ENCODE results near the gene FAM163A. TPM values are rescaled to one million over a fixed set of nuclear protein-coding genes. Genes with fewer than 3 reads are reported as not detected.
"Not testable (repeated sequence)": the region's sequence is repeated elsewhere in the genome, so short reads cannot be mapped to it uniquely, and the experiment has no call there.

FAM163A gene
- total RNA-seq, 1 experiment from 2014 or later = not detected

DNA sequence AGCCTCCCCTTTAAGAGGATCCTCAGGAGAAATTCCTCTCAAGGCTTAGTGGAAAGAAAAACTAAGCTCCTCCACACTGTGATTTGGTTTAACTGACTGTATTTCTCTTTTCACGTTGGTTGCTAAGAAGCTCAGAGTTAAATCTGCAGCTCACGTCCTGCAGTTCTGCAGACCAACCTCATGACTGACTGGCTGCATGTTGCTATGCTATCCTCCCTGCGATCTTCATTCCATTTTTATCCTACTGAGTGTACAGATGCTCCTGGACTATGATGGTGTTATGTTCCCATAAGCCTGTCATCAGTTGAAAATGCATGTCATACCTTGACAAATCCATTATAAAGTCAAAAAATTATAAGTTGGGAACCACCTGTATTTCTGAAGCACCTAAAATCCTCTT lies 34.6 kb downstream of the FAM163A start:
- in situ Hi-C loops (cut with HindIII; ENCODE audit: low pct_unique_long_range_greater_than_20kb, low sequenced_read_pairs) = no loop called here

DNA sequence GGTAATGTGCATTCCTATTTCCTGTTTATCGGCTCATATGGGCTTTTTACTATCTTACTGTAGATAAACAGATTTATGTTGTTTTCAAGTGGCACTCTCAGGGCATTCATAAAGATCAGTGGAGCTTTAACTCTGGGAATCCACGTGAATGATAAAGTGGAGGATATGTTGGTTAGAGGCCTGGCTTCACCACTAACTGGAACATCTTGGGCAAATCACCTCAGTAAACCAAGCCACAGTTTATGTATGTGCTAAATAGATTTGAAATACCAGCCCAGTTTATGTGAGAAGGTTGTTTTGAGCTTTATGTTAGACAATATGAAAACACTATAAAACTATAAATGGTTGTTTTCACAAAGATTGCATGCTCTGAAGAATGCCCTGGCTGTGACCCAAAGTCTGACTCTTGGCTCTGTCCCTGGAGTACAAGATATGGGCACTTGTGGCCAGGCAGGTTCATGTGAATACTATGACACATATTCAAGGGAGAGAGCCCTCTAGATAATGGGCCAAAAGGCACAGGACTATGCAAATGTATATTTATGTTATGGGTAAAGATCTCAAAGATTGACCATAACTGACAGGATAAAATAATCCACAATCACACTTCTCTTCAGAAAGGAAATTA lies 36.7 kb downstream of the FAM163A start:
- in situ Hi-C loops (cut with HindIII; ENCODE audit: low pct_unique_long_range_greater_than_20kb, low sequenced_read_pairs) = no loop called here
- no peak for DNase-seq (ENCODE audit: low read depth, low spot score)

More for the DNA sequence above, 34.6 kb downstream of the FAM163A start:
- DNase-seq (ENCODE audit: low read depth, low spot score) = no peak

DNA sequence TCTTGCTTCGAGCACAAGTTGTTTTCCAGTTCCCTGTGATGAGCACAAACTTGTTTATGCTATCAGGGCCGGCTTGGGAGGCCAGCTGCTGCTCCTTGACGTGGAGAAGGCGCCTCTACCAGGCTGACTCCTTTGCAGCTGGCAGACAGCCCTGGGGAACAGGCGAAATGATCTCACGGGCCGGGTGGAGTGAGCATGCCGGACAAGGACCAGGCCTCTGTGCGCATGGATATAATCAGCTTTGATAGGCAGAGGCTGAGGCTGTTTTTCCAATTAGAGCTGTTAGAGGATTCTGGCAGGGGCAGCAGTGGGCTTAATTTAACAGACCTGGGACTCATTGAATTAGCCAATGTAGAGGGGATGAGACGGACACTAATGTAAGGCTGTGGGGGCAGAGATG lies 38.9 kb downstream of the FAM163A start:
- in situ Hi-C loops (cut with HindIII; ENCODE audit: low pct_unique_long_range_greater_than_20kb, low sequenced_read_pairs) = no loop called here
- DNase-seq (ENCODE audit: low read depth, low spot score) = no peak

- in situ Hi-C loops (cut with HindIII; ENCODE audit: low pct_unique_long_range_greater_than_20kb, low sequenced_read_pairs) = no loop called here
- peak; percentile 12 for DNase-seq (ENCODE audit: low read depth, low spot score)
Observed at GRCh38 chr1:179785031-179785431, 41.9 kb downstream of the FAM163A start.

DNA sequence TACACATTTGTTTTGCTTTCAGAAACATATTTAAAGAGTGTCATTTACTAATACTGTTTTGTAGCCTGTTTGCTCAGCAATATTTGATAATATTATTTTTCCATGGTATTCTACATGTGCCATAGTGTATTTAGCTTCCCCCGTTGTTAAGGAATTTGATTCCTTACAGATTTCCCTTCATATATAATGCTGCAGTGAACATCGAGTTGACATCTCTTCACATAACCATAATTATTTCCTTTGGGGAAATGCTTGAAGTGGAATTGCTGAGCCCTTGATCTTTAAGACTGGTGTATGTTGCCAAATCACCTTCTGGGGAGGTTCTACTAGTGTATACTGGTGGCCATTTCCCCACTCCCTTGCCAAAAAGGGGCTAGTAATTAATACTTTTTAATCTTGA lies 42.6 kb downstream of the FAM163A start:
- in situ Hi-C loops (cut with HindIII; ENCODE audit: low pct_unique_long_range_greater_than_20kb, low sequenced_read_pairs) = no loop called here
- no peak for DNase-seq (ENCODE audit: low read depth, low spot score)

- in situ Hi-C loops (cut with HindIII; ENCODE audit: low pct_unique_long_range_greater_than_20kb, low sequenced_read_pairs) = no loop called here
- DNase-seq (ENCODE audit: low read depth, low spot score) = no peak
Observed at GRCh38 chr1:179786815-179787685, 44.0 kb downstream of the FAM163A start.

GRCh38 chr1:179788259-179788658 lies 45.2 kb downstream of the FAM163A start:
- no peak for DNase-seq (ENCODE audit: low read depth, low spot score)
- in situ Hi-C loops (cut with HindIII; ENCODE audit: low pct_unique_long_range_greater_than_20kb, low sequenced_read_pairs) = no loop called here

DNA sequence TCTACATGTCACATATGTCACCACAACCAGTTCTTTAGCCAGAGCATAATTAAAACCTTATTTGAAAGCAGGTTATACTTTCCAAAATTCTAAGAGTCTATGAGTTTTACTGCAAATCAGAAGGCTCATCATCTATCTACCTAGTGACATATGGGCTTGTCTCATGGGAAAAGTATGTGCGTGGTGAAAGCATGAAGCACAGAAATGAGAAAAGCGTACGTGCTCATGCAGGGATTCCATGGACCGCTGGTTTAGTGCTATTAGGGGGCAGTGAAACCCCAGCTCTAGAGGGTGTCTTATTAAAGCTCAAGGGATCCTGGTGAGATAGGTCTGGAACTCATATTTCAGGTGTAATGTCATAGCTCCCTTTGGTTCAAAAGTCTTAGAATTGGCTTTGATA lies 50.2 kb downstream of the FAM163A start:
- in situ Hi-C loops (cut with HindIII; ENCODE audit: low pct_unique_long_range_greater_than_20kb, low sequenced_read_pairs) = no loop called here
- no peak for DNase-seq (ENCODE audit: low read depth, low spot score)

GRCh38 chr1:179794146-179794545 lies 51.1 kb downstream of the FAM163A start:
- in situ Hi-C loops (cut with HindIII; ENCODE audit: low pct_unique_long_range_greater_than_20kb, low sequenced_read_pairs) = no loop called here
- no peak for DNase-seq (ENCODE audit: low read depth, low spot score)

- in situ Hi-C loops (cut with HindIII; ENCODE audit: low pct_unique_long_range_greater_than_20kb, low sequenced_read_pairs) = no loop called here
- DNase-seq (ENCODE audit: low read depth, low spot score) = no peak
Observed at GRCh38 chr1:179794669-179795068, 51.6 kb downstream of the FAM163A start.

GRCh38 chr1:179798213-179798863 lies 55.2 kb downstream of the FAM163A start:
- in situ Hi-C loops (cut with HindIII; ENCODE audit: low pct_unique_long_range_greater_than_20kb, low sequenced_read_pairs) = no loop called here
- no peak for DNase-seq (ENCODE audit: low read depth, low spot score)

DNA sequence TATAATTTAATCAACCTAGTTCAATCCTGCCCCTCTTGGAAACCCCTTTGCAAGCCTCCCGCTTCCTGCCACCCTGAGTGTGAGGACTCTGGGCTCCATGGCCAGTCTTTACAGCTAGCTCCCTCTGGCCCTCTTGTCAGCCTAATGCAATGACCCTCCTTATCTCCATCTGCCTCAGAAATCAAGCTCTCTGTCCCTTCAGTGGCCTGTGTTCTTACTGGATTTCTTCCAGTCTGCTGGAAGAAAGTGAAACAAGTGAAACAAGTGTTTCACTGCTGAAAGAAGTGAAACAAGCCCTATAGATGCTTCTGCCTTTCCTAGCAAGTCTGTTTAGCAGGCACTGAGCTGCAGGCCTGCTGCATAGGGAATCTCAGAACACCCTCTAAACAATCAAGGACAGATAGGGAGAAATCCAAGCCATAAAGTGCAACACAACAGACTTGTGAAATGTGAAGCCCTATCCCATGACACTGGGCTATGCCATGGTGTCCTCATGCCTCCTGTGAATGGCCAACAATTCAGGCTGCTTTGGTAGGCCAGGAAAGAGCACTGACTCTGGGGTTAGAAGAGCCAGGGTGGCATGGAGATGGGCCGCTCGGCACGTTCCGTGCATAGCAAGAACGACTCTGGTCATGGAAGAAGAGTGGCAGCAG lies 55.9 kb downstream of the FAM163A start:
- in situ Hi-C loops (cut with HindIII; ENCODE audit: low pct_unique_long_range_greater_than_20kb, low sequenced_read_pairs) = no loop called here
- DNase-seq (ENCODE audit: low read depth, low spot score) = no peak

DNA sequence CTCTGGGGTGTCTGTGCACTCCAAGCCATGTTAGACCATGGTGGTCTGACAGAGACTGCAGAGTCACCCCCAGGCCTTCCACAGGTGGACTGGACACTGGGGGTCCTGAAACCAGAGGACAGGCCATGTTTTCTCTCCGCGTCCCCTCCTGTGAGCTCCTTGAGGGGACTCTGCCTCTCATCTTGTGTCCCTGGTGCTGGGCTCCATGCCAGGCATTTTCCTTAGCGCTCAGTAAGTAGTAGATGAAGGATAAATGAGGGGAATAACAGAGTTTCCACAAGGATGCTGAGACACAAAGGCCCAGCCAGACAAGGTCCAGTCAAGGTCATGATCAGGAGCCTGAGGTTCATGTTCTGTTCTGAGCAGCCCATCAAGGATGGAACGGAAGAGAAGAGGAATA lies 57.4 kb downstream of the FAM163A start:
- in situ Hi-C loops (cut with HindIII; ENCODE audit: low pct_unique_long_range_greater_than_20kb, low sequenced_read_pairs) = no loop called here

GRCh38 chr1:179803104-179803503 lies 60.0 kb downstream of the FAM163A start:
- no peak for DNase-seq (ENCODE audit: low read depth, low spot score)
- in situ Hi-C loops (cut with HindIII; ENCODE audit: low pct_unique_long_range_greater_than_20kb, low sequenced_read_pairs) = no loop called here

More for the DNA sequence above, 57.4 kb downstream of the FAM163A start:
- no peak for DNase-seq (ENCODE audit: low read depth, low spot score)

DNA sequence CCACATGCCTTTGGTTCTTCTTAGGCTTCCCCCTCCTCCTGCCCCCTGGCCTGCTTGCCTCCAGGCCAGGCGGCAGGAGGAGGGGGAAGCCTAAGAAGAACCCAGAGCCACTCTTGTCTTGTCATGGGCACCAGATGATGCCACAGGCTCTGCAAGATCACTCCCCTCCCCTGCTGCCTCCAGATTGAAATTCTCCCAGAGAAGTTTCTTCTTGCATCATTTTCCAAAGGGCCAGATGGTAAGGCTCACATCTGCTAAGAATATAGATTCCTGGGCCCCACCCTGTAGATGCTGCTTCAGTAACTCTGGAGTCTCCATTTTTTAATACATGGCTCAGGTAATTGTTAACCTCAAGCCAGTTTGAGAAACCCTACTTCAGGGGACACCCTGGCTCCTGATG lies 60.8 kb downstream of the FAM163A start:
- in situ Hi-C loops (cut with HindIII; ENCODE audit: low pct_unique_long_range_greater_than_20kb, low sequenced_read_pairs) = no loop called here
- no peak for DNase-seq (ENCODE audit: low read depth, low spot score)

- in situ Hi-C loops (cut with HindIII; ENCODE audit: low pct_unique_long_range_greater_than_20kb, low sequenced_read_pairs) = not testable (repeated sequence)
Observed at GRCh38 chr1:179804417-179804816, 61.3 kb downstream of the FAM163A start.

DNA sequence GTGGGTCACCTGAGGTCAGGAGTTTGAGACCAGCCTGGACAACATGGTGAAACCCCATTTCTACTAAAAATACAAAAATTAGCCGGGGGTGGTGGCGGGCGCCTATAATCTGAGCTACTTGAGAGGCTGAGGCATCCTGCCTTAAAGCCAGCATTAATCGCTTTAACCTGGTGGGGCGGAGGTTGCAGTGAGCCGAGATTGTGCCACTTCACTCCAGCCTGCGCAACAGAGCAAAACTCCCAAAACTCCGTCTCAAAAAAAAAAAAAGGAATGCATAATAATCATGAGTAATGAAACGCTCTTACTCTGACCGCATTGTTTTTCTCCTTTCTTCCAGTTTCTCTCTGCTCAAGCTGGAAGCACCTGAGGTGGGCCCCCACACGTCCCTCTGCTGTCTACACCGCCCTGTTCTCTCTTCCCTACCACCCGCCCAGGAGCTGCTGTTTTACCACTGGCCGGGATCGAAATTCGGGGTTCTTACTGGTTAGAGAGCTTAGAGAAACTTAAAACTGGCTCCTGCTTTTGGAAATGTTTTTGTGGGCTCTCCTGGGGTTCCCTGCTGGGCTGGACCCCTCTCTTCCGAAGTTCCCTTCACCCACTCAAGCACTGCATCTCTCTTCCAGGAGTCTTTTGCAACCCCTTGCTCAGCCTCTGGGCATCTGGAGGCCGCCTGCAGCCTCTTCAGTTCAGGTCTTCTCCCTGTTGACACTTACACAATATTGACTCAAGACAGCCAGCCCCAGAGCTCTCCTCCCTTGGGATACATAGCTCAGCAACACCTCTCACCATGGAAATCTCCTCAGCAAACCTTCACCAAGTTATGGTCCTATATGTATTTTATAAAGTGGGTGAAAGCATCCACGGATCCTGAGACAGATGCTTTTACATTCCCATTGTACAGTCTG lies 62.5 kb downstream of the FAM163A start:
- in situ Hi-C loops (cut with HindIII; ENCODE audit: low pct_unique_long_range_greater_than_20kb, low sequenced_read_pairs) = no loop called here
- DNase-seq (ENCODE audit: low read depth, low spot score) = no peak

More at GRCh38 chr1:179804417-179804816, 61.3 kb downstream of the FAM163A start:
- DNase-seq (ENCODE audit: low read depth, low spot score) = not testable (repeated sequence)

Data from SK-MEL-5 (cell line).